BE2C (cell line): ENCODE results near the gene TCF15.
"Not testable (repeated sequence)": the region's sequence is repeated elsewhere in the genome, so short reads cannot be mapped to it uniquely, and the experiment has no call there.

Experiments
- DNase-seq: peaks from one replicate; pipeline ENCODE4 v3.0.0-alpha.2; 2020
- H3K27me3 ChIP-seq: fragments of 250-450 bp; sonication (Bioruptor Pico); 2 replicates; pipeline ENCODE4 v1.5.1; 2020; ENCODE audit warnings: mild to moderate bottlenecking
- H3K36me3 ChIP-seq: fragments of 250-450 bp; sonication (Bioruptor Pico); 2 replicates; pipeline ENCODE4 v1.5.1; 2020; ENCODE audit warnings: mild to moderate bottlenecking
- H3K4me1 ChIP-seq: fragments of 250-450 bp; sonication (Bioruptor Pico); 2 replicates; pipeline ENCODE4 v1.5.1; 2020
- H3K4me3 ChIP-seq: 2 replicates; pipeline ENCODE4 v1.5.1; 2011; ENCODE audit warnings: low read depth, low read length
- H3K9me3 ChIP-seq: fragments of 250-450 bp; sonication (Bioruptor Pico); 2 replicates; pipeline ENCODE4 v1.5.1; 2020
- CTCF ChIP-seq: IDR thresholded peaks from 2 replicates; pipeline ENCODE4 v1.5.1; 2012; ENCODE audit warnings: mild to moderate bottlenecking, low read depth, low read length

TCF15 gene

DNA sequence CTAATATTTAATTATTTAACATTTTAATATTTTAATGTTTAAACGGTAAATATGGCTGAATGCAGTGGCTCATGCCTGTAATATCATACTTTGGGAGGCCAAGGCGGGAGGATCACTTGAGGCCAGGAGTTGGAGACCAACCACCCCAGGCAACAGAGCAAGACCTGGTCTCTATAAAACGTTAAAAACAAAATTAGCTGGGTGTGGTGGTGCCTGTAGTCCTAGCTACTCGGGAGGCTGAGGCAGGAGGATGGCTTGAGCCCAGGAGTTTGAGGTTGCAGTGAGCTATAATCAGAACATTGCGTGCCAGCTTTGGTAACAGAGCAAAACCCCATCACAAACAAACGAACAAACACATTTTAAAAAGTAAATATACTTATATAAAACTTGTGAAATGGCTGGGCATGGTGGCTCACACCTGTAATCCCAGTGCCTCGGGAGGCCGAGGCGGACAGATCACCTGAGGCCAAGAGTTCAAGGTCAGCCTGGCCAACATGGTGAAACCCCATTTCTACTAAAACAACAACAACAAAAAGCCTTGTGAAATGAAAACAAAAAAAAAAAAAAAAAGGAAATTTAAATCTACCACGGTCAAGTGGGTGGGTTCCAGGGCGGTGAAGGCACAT lies 34.7 kb upstream of the TCF15 start:
- H3K9me3 ChIP-seq, result no peaks in the 10 kb centered on the region
- no peak for TF ChIP-seq CTCF
- H3K36me3 ChIP-seq, result no peaks in the 10 kb centered on the region; the same call in 1 of the 2 replicates
- no peaks in the 10 kb centered on the region for H3K4me1 ChIP-seq
- no peak overlapping the region for H3K4me3 ChIP-seq
- DNase-seq, result no peak
- H3K27me3 ChIP-seq, result no peaks in the 10 kb centered on the region

DNA sequence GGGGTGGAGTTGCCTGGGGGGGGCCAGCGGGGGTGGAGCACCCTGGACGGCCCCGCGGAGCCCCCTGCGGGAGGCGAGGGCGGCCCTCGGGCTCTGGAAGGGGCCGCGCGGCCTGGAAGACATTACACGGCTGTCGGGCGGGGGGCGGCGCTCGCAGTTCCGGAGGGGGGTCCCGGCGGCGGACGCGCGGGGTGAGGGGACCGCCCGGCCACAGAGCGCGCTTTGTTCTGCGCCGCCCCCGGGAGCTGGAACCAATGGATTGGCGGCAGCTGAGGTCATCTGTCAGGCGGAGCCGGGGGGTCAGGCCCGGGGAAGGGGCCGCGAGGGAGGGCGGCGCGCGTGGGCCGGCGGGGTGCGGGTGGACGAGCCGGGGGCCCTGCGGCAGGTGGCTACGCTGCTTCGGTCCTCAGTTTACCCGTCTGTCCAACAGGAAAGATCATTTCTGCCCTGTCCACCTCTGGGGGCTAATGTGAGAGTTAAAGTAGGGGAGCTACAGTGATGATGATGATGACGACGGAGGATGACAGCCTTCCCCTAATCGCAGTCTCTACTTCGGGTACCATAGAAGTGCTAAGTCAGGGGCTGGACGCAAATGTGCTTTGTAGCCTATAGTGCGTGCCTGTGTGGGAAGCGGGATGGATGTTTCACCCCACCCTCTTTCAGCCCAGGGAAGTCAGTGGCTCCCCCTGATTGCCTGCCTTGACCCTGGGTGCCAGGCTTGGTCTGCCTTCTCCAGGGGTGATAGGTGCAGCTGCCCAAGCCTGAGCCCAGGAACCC lies 32.5 kb upstream of the TCF15 start:
- no peaks in the 10 kb centered on the region for H3K4me1 ChIP-seq
- H3K4me3 ChIP-seq, result no peak overlapping the region
- no peak for TF ChIP-seq CTCF
- no peaks in the 10 kb centered on the region; the same call in 1 of the 2 replicates for H3K36me3 ChIP-seq
- H3K9me3 ChIP-seq, result no peaks in the 10 kb centered on the region
- DNase-seq, result peak; percentile 40
- H3K27me3 ChIP-seq, result no peaks in the 10 kb centered on the region

- not testable (repeated sequence) for H3K4me3 ChIP-seq, H3K4me1 ChIP-seq, H3K9me3 ChIP-seq, H3K36me3 ChIP-seq, H3K27me3 ChIP-seq, DNase-seq
Observed at GRCh38 chr20:642013-642397, 31.9 kb upstream of the TCF15 start.

DNA sequence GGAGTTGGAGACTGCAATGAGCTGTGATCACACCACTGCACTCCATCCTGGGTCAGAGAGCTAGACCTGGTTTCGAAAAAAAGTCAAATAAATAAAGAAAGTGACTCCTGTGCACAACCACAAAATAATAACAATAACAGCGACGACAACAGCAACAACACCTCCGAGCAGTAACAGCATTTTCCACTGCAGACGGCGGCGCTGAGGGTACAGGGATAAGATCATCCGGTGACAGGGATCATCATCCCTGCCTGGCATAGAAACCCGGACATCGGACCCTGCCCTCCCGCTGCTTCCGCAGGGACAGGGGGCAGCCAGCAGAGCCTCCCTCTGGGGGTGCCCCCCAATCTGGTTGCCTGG lies 31.4 kb upstream of the TCF15 start:
- H3K36me3 ChIP-seq, result no peaks in the 10 kb centered on the region
- no peaks in the 10 kb centered on the region for H3K27me3 ChIP-seq
- no peaks in the 10 kb centered on the region for H3K4me1 ChIP-seq
- no peak for TF ChIP-seq CTCF
- H3K4me3 ChIP-seq, result no peak overlapping the region
- DNase-seq, result peak; percentile 47
- H3K9me3 ChIP-seq, result no peaks in the 10 kb centered on the region

DNA sequence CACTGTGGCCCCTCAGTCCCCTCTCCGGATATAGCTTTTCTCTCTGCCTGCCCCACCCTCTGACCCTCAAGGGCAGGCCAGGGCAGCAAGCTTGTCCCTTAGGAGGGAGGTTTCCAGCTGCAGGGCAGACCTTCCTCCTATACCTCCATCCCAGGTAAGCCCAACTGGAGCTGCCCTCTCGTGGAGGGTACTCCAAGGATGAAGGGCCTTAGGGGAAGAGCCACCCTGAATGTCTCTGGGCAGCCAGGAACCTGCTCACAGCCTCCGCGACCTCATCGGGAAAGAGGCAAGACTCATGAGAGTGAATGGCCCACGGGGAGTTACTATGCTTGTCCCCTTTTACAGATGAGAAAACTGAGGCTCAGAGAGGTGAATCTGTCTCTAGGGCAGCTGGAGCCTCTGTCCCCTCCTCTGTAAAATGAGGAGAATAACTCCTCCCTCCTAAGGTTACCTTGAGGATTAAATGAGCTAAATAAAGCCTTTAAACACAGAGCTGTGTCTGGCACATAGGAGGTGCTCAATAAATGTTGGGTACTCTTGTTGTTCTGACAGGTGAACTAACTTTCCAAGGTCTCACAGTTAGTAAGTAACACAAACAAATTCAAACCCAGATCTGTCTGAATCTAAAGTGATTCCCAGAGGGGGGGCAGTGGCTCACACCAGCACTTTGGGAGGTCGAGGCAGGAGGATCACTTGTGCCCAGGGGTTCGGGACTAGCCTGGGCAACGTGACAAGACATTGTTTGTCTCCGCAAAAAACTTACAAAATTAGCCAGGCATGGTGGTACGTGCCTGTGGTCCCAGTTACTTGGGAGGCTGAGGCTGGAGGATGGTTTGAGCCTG lies 30.8 kb upstream of the TCF15 start:
- Histone ChIP-seq H3K9me3 (no peaks in the 10 kb centered on the region), H3K27me3 (no peaks in the 10 kb centered on the region), H3K36me3 (no peaks in the 10 kb centered on the region), H3K4me3 (no peak overlapping the region), H3K4me1 (no peaks in the 10 kb centered on the region)
- TF ChIP-seq CTCF, result no peak
- no peak for DNase-seq

DNA sequence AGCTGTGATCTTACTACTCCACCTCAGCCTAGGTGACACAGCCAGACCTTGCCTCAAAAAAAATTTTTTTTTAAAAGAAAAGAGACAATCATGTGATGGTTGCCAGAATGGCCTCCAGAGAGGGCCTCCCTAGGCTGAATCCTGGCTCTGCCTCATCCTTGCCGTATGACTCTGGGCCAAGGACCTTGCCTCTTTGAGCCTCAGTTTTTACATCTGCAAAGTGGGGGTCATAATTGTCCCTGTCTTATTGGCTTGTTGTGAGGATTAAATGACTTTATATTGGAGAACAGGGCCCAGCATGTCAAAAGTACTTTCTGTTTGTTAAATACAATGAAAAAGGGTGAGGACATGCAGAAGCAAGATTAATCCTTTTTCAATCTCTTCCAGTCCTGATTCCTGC lies 28.5 kb upstream of the TCF15 start:
- H3K9me3 ChIP-seq, result no peaks in the 10 kb centered on the region

More for the DNA sequence above, 28.5 kb upstream of the TCF15 start:
- TF ChIP-seq CTCF, result no peak
- no peak for DNase-seq
- no peaks in the 10 kb centered on the region for H3K27me3 ChIP-seq
- H3K36me3 ChIP-seq, result no peaks in the 10 kb centered on the region
- H3K4me1 ChIP-seq, result no peaks in the 10 kb centered on the region
- H3K4me3 ChIP-seq, result no peak overlapping the region
